Esophagus squamous epithelium (tissue), 4 donors: ENCODE results near the gene CTDP1.

Source experiments
- CTCF ChIP-seq, 6 experiments: fragments of 450-650 bp in 4 of 6; fragments of 200-600 bp in 2 of 6; sonication (generic) in 2 of 6; IDR thresholded peaks; one replicate each; pipeline ENCODE4 v1.5.1; 2016 to 2019; ENCODE audit warnings: antibody characterized with exemption in 6 of 6, mild to moderate bottlenecking in 4 of 6, moderate library complexity in 4 of 6
- POLR2A ChIP-seq, 4 donors: fragments of 450-650 bp; IDR thresholded peaks; one replicate each; pipeline ENCODE4 v1.6.1; 2017; ENCODE audit warnings: antibody characterized with exemption in 4 of 4, mild to moderate bottlenecking in 4 of 4, moderate library complexity in 3 of 4

- TF ChIP-seq CTCF (IDR thresholded peaks at IDR 0.05) (no peak), POLR2A (IDR thresholded peaks at IDR 0.05) (no peak)
Measured at GRCh38 chr18:79771446-79772107, 92.0 kb downstream of the CTDP1 start.
